Activated CD8-positive, alpha-beta T cell treated with anti-CD3 and anti-CD28 coated beads for 36 hours (primary cell): ENCODE data around the gene TNS4. TPM values are rescaled to one million over a fixed set of nuclear protein-coding genes. Genes with fewer than 3 reads are reported as not detected.

Experiments
- ATAC-seq: fragments of 200-7000 bp; cut with Tn5 transposase; one replicate; pipeline ENCODE4 v1.10.0; 2021; ENCODE audit warnings: mild to moderate bottlenecking, moderate library complexity
- CTCF ChIA-PET: fragments of 350-600 bp; sonication (Branson Sonifier 250); formaldehyde crosslinking; loops from one replicate; lab custom pipeline; 2021; ENCODE audit warnings: antibody characterized with exemption; lab: Charles Lee
- POLR2A ChIA-PET: fragments of 350-600 bp; sonication (Branson Sonifier 250); formaldehyde crosslinking; loops from one replicate; lab custom pipeline; 2021; ENCODE audit warnings: antibody characterized with exemption; lab: Charles Lee
- DNase-seq: peaks from one replicate; pipeline ENCODE4 v3.0.0-alpha.2; 2020
- H3K27ac Mint-ChIP-seq: one replicate; pipeline ENCODE4 v1.8.0; 2021; ENCODE audit warnings: mild to moderate bottlenecking, mixed read lengths
- H3K27me3 Mint-ChIP-seq: one replicate; pipeline ENCODE4 v1.8.0; 2021; ENCODE audit warnings: mixed read lengths
- H3K36me3 Mint-ChIP-seq: one replicate; pipeline ENCODE4 v1.8.0; 2021; ENCODE audit warnings: low read depth, mixed read lengths
- H3K4me1 Mint-ChIP-seq: one replicate; pipeline ENCODE4 v1.8.0; 2021; ENCODE audit warnings: low read depth, mixed read lengths
- H3K4me3 Mint-ChIP-seq: one replicate; pipeline ENCODE4 v1.8.0; 2021; ENCODE audit warnings: mild to moderate bottlenecking, moderate library complexity, mixed read lengths
- H3K9me3 Mint-ChIP-seq: one replicate; pipeline ENCODE4 v1.8.0; 2021; ENCODE audit warnings: mixed read lengths
- CTCF ChIP-seq: fragments of 200-600 bp; IDR thresholded peaks from one replicate; pipeline ENCODE4 v1.8.0; 2022; ENCODE audit warnings: antibody characterized with exemption, mild to moderate bottlenecking
- intact Hi-C: fragments of 100-400 bp; cut with micrococcal nuclease; formaldehyde crosslinking; loops from one replicate; pipeline ENCODE4 v1.10.0; 2022
- total RNA-seq, 2 experiments: library from RNA; stranded (reverse); gene quantifications; one replicate each; pipeline ENCODE4 v1.2.3, GENCODE V29; 2021

TNS4 gene
- total RNA-seq, 2 experiments from 2014 or later, result 5.8 to 6.3 TPM

GRCh38 chr17:40462343-40463121, 38.9 kb downstream of the TNS4 start:
- H3K4me1 Mint-ChIP-seq, result peaks cover 2% of the 10 kb centered on the region
- TF ChIP-seq CTCF, result no peak
- no peaks in the 10 kb centered on the region for H3K9me3 Mint-ChIP-seq
- POLR2A ChIA-PET, result interaction anchor here (1.1 to 1.7 kb wide), 2 partner anchors 16 to 28 kb away, joined by 4 to 6 read pairs; no protein-coding TSS in a partner anchor
- peaks cover 1% of the 10 kb centered on the region for H3K27me3 Mint-ChIP-seq
- ATAC-seq, result no peak
- H3K4me3 Mint-ChIP-seq, result no peak overlapping the region
- H3K27ac Mint-ChIP-seq, result no peak overlapping the region
- intact Hi-C loops, result no loop called here
- no peak for DNase-seq
- CTCF ChIA-PET, result interaction anchor here (1.1 kb wide), 1 partner anchor 71 kb away, joined by 3 read pairs; no protein-coding TSS in a partner anchor
- H3K36me3 Mint-ChIP-seq, result no peaks in the 10 kb centered on the region

- no peak overlapping the region for H3K27ac Mint-ChIP-seq
- POLR2A ChIA-PET, result interaction anchor here (1.7 kb wide), 1 partner anchor 28 kb away, joined by 6 read pairs; no protein-coding TSS in a partner anchor
Measured at GRCh38 chr17:40461732-40462342, 39.6 kb downstream of the TNS4 start.

GRCh38 chr17:40460968-40461731, 40.3 kb downstream of the TNS4 start:
- no peak for TF ChIP-seq CTCF
- Mint-ChIP-seq H3K4me1 (no peaks in the 10 kb centered on the region), H3K27me3 (no peaks in the 10 kb centered on the region), H3K36me3 (no peaks in the 10 kb centered on the region), H3K27ac (no peak overlapping the region), H3K9me3 (no peaks in the 10 kb centered on the region), H3K4me3 (no peak overlapping the region)
- intact Hi-C loops, result no loop called here
- CTCF ChIA-PET, result interaction anchor here (1.0 to 1.5 kb wide), 4 partner anchors 9 to 17 kb away, joined by 3 to 6 read pairs (median 4); partner anchors contain the start of gene IGFBP4
- no peak for ATAC-seq
- no peak for DNase-seq
- POLR2A ChIA-PET, result interaction anchor here (1.0 to 1.7 kb wide), 2 partner anchors 10 to 29 kb away, joined by 3 to 6 read pairs; no protein-coding TSS in a partner anchor

More at GRCh38 chr17:40461732-40462342, 39.6 kb downstream of the TNS4 start:
- DNase-seq, result no peak
- Mint-ChIP-seq H3K9me3 (no peaks in the 10 kb centered on the region), H3K36me3 (no peaks in the 10 kb centered on the region), H3K4me1 (peaks cover 2% of the 10 kb centered on the region), H3K4me3 (no peak overlapping the region), H3K27me3 (peaks cover 1% of the 10 kb centered on the region)
- CTCF ChIA-PET, result interaction anchor here (1.0 to 1.1 kb wide), 2 partner anchors 10 to 71 kb away, joined by 3 read pairs; no protein-coding TSS in a partner anchor
- ATAC-seq, result no peak
- intact Hi-C loops, result no loop called here
- no peak for TF ChIP-seq CTCF

- H3K27ac Mint-ChIP-seq, result no peak overlapping the region
- no peak for TF ChIP-seq CTCF
- no peak for ATAC-seq
- no peak for DNase-seq
- no peaks in the 10 kb centered on the region for H3K27me3 Mint-ChIP-seq
- no peaks in the 10 kb centered on the region for H3K9me3 Mint-ChIP-seq
- CTCF ChIA-PET, result interaction anchor here (1.0 to 1.7 kb wide), 5 partner anchors 10 to 17 kb away, joined by 3 to 6 read pairs (median 3); partner anchors contain the start of gene IGFBP4
- POLR2A ChIA-PET, result interaction anchor here (1.0 kb wide), 1 partner anchor 11 kb away, joined by 3 read pairs; no protein-coding TSS in a partner anchor
- no peaks in the 10 kb centered on the region for H3K36me3 Mint-ChIP-seq
- intact Hi-C loops, result no loop called here
- no peaks in the 10 kb centered on the region for H3K4me1 Mint-ChIP-seq
- no peak overlapping the region for H3K4me3 Mint-ChIP-seq
Measured at GRCh38 chr17:40460604-40460967, 40.8 kb downstream of the TNS4 start.
